OCI-LY3 (cell line): ENCODE data around the gene SPOCD1.

Source experiments
- H2AFZ ChIP-seq: fragments of 200-600, 300-600 bp; shearing (Covaris generic); 2 replicates; pipeline ENCODE4 v1.6.0; 2014; ENCODE audit warnings: antibody characterized with exemption, low read depth, low read length
- H3K27ac ChIP-seq: fragments of 200-600, 300-600 bp; sonication (generic); 2 replicates; pipeline ENCODE4 v1.5.1; 2014; ENCODE audit warnings: mild to moderate bottlenecking, low read length, moderate library complexity, mixed read lengths
- H3K27me3 ChIP-seq: fragments of 200-600, 300-600 bp; sonication (generic); 2 replicates; pipeline ENCODE4 v1.6.1; 2014; ENCODE audit warnings: low read depth, low read length, mixed read lengths
- H3K36me3 ChIP-seq: fragments of 200-600, 300-600 bp; sonication (generic); replicated peaks from 2 replicates; pipeline ENCODE3; 2014; ENCODE audit warnings: low read depth, low read length, mixed read lengths
- H3K4me1 ChIP-seq: fragments of 300-600, 200-600 bp; sonication (generic); 2 replicates; pipeline ENCODE4 v1.6.1; 2014; ENCODE audit warnings: low read length, mixed read lengths
- H3K4me2 ChIP-seq: fragments of 200-600, 300-600 bp; sonication (generic); 2 replicates; pipeline ENCODE4 v1.6.1; 2014; ENCODE audit warnings: low read length, mixed read lengths
- H3K4me3 ChIP-seq: fragments of 300-600, 200-600 bp; sonication (generic); 2 replicates; pipeline ENCODE4 v1.5.1; 2014; ENCODE audit warnings: antibody characterized with exemption, mild to moderate bottlenecking, low read length, moderate library complexity
- H3K79me2 ChIP-seq: fragments of 300-600, 200-600 bp; shearing (Covaris generic); 2 replicates; pipeline ENCODE4 v1.6.1; 2014; ENCODE audit warnings: mild to moderate bottlenecking, low read length, mixed read lengths
- H3K9ac ChIP-seq: fragments of 300-600, 200-600 bp; shearing (Covaris generic); 2 replicates; pipeline ENCODE4 v1.6.0; 2014; ENCODE audit warnings: mild to moderate bottlenecking, low read length, moderate library complexity
- H3K9me3 ChIP-seq: fragments of 200-600, 300-600 bp; shearing (Covaris generic); 2 replicates; pipeline ENCODE4 v1.6.1; 2014; ENCODE audit warnings: low read length, mixed read lengths; ENCODE audit not compliant: insufficient read depth
- H4K20me1 ChIP-seq: fragments of 200-600, 300-600 bp; sonication (generic); 2 replicates; pipeline ENCODE4 v1.6.1; 2016; ENCODE audit warnings: low read length, mixed read lengths; ENCODE audit not compliant: insufficient read depth
- EZH2phosphoT487 ChIP-seq: fragments of 200-600 bp; shearing (Covaris generic); IDR thresholded peaks from 2 replicates; pipeline ENCODE4 v1.6.1; 2018; ENCODE audit warnings: antibody characterized with exemption, mixed run types, low read depth
- TF ChIP-seq, protein P1 (sequence below): fragments of 200-600, 300-600 bp; sonication (generic); IDR thresholded peaks from 2 replicates; pipeline ENCODE4 v1.5.1; 2014; ENCODE audit warnings: antibody characterized with exemption, low read length, low read depth

The SPOCD1 gene

DNA sequence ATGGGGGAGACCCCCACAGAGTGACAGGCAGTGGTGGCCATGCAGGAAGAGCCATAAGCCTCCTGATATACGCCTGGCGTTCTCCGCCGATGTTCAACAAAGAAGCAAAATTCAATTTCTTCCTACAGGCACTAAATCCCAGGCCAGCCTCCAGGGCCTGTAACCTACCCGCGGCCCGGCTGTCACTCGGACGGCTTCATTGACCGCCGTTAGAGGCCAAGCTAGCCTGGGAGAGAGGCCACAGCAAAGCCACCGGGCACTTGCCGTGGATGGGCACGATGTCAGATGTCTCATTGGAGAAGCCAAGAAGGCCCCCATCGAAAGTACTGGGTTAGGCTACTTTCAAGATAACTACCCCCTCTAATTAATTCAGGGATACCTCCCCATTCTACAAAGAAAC, 61.4 kb downstream of the SPOCD1 start:
- H3K9ac ChIP-seq, result no peak overlapping the region
- no peaks in the 10 kb centered on the region for H3K36me3 ChIP-seq
- no peaks in the 10 kb centered on the region for H3K79me2 ChIP-seq
- no peak overlapping the region for H3K27ac ChIP-seq
- no peak overlapping the region for H2AFZ ChIP-seq
- H3K4me3 ChIP-seq, result no peak overlapping the region
- TF ChIP-seq, protein P1, sequence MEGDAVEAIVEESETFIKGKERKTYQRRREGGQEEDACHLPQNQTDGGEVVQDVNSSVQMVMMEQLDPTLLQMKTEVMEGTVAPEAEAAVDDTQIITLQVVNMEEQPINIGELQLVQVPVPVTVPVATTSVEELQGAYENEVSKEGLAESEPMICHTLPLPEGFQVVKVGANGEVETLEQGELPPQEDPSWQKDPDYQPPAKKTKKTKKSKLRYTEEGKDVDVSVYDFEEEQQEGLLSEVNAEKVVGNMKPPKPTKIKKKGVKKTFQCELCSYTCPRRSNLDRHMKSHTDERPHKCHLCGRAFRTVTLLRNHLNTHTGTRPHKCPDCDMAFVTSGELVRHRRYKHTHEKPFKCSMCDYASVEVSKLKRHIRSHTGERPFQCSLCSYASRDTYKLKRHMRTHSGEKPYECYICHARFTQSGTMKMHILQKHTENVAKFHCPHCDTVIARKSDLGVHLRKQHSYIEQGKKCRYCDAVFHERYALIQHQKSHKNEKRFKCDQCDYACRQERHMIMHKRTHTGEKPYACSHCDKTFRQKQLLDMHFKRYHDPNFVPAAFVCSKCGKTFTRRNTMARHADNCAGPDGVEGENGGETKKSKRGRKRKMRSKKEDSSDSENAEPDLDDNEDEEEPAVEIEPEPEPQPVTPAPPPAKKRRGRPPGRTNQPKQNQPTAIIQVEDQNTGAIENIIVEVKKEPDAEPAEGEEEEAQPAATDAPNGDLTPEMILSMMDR, result no peak
- no peak for TF ChIP-seq EZH2phosphoT487
- H3K9me3 ChIP-seq, result no peaks in the 10 kb centered on the region
- no peaks in the 10 kb centered on the region for H3K4me1 ChIP-seq
- H4K20me1 ChIP-seq, result peaks cover 4% of the 10 kb centered on the region; the same call in 1 of the 2 replicates
- H3K27me3 ChIP-seq, result no peaks in the 10 kb centered on the region
- no peak overlapping the region for H3K4me2 ChIP-seq

DNA sequence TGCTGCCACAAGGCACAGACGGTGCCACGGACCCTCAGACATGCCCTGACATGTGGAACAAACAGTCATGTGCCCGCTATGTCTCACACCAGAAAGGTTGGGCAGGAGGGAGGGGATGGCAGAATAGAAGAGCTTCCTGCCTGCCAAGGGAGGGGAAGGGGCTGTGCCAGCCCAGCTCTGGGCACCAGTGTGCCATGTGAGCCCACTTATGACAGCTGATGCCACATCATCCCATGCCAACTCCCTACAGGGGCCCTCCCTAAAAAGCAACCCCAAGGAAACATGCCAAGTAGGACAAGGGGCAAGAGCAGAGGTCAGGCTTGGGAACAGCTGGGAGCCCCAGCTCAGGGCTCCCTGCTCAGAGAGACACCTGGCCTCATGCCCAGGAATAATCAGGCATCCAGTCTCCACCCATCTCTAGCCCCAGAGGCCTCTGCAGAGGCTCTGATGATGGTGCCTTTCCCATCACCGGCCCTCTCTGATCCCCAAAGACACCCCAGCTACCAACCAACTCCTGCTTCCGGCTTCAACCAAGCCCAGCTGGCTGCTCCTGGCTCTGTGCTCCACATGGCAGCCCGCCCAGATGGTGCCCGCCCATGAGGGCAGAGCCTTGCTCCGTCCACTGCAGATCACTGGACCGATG, 62.0 kb downstream of the SPOCD1 start:
- Histone ChIP-seq H3K4me3 (no peak overlapping the region), H3K4me2 (no peak overlapping the region), H3K27ac (no peak overlapping the region), H4K20me1 (no peaks in the 10 kb centered on the region), H3K79me2 (no peaks in the 10 kb centered on the region), H3K27me3 (no peaks in the 10 kb centered on the region), H3K9ac (no peak overlapping the region), H2AFZ (no peak overlapping the region), H3K4me1 (no peaks in the 10 kb centered on the region), H3K9me3 (no peaks in the 10 kb centered on the region), H3K36me3 (no peaks in the 10 kb centered on the region)
- no peak for TF ChIP-seq EZH2phosphoT487
- TF ChIP-seq, protein P1, result no peak

DNA sequence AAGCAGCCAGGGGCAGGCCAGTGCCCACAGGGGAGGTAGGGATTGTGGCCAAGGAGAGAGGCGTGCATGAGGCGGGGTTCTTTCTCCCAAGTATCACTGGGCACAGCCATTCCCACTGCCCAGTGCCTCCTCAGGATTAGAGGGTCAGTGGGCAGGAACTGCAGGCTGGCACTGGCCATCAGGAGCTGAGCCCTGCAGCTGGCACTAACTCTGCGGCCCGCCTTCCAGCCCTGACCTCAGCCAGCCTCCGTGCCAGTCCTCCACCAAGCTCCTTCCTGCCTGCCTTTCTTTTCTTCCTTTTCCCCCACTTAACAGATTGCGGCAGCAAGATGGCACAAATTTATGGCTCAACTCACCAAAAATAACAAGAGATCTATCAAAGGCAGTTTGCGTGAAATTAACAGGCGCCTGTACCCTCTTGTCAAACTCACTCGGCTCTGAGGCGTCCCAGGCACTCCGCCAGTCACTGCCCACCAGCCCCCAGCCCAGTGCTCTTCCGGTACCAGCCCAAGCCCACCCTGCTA, 62.8 kb downstream of the SPOCD1 start:
- H3K4me2 ChIP-seq, result no peak overlapping the region
- no peaks in the 10 kb centered on the region for H4K20me1 ChIP-seq
- H3K27me3 ChIP-seq, result no peaks in the 10 kb centered on the region
- no peaks in the 10 kb centered on the region for H3K9me3 ChIP-seq
- H3K79me2 ChIP-seq, result no peaks in the 10 kb centered on the region
- H3K4me3 ChIP-seq, result no peak overlapping the region
- no peak for TF ChIP-seq EZH2phosphoT487
- no peak overlapping the region for H2AFZ ChIP-seq
- no peak overlapping the region for H3K9ac ChIP-seq
- H3K36me3 ChIP-seq, result no peaks in the 10 kb centered on the region
- no peak overlapping the region for H3K27ac ChIP-seq
- H3K4me1 ChIP-seq, result no peaks in the 10 kb centered on the region

DNA sequence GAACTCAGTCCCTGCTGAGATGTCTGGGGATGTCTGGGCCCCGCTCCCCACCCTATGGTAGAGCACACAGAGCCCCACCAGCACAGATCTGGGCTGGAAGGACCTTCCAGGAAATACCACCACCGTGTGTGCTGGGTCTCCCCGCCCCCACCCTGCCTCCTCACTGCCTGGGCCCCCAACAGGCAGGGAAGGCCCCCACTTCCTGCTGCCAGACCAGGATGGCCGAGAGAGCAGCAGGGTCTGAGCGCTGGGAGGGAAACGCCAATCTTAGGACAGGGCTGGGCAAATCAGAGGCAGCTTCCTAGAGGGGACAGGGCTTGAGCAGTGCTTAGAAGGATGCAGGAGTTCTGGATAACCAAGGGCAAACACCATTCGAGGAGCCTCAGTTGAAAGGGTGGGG, 63.6 kb downstream of the SPOCD1 start:
- no peak overlapping the region for H3K4me2 ChIP-seq
- no peak overlapping the region for H3K4me3 ChIP-seq
- no peak overlapping the region for H3K27ac ChIP-seq
- no peak overlapping the region for H2AFZ ChIP-seq
- H3K4me1 ChIP-seq, result no peaks in the 10 kb centered on the region
- H4K20me1 ChIP-seq, result no peaks in the 10 kb centered on the region
- H3K36me3 ChIP-seq, result no peaks in the 10 kb centered on the region
- H3K79me2 ChIP-seq, result no peaks in the 10 kb centered on the region
- no peaks in the 10 kb centered on the region for H3K27me3 ChIP-seq
- TF ChIP-seq, protein P1, result no peak
- no peak for TF ChIP-seq EZH2phosphoT487
- no peak overlapping the region for H3K9ac ChIP-seq
- H3K9me3 ChIP-seq, result no peaks in the 10 kb centered on the region
